KOPT-K1 (cell line): ENCODE data around the gene FNDC11.
A peak's percentile ranks its signal among the peaks of the same experiment; 100 is the strongest.

ENCODE experiments used
- H3K27ac ChIP-seq: fragments of 200-600 bp; sonication (generic); 2 replicates; pipeline ENCODE4 v1.5.1; 2016; ENCODE audit warnings: antibody characterized with exemption, mild to moderate bottlenecking, low read depth, low read length; ENCODE audit not compliant: poor library complexity, severe bottlenecking
- H3K36me3 ChIP-seq: fragments of 200-600 bp; sonication (generic); 2 replicates; pipeline ENCODE4 v1.5.1; 2017; ENCODE audit warnings: antibody characterized with exemption, mild to moderate bottlenecking, low read length, moderate library complexity; ENCODE audit not compliant: insufficient read depth
- H3K9me3 ChIP-seq: fragments of 200-600 bp; sonication (generic); 2 replicates; pipeline ENCODE4 v1.5.1; 2017; ENCODE audit warnings: antibody characterized with exemption, low read length, mild to moderate bottlenecking; ENCODE audit not compliant: insufficient read depth, poor library complexity, severe bottlenecking

The FNDC11 gene

GRCh38 chr20:63520504-63520933 is 33.4 kb upstream of the FNDC11 start, which contains the start of gene PPDPF:
Gene PPDPF, plus strand, starts transcription at chr20:63520765. Its CDS starts 544 bp downstream, at chr20:63521309.
- Histone ChIP-seq H3K36me3 (no peaks in the 10 kb centered on the region; the same call in 1 of the 2 replicates), H3K27ac (peak within 1 kb of the TSS; percentile 48), H3K9me3 (no peaks in the 10 kb centered on the region)

- H3K27ac ChIP-seq = peak overlapping the region; percentile 48
- no peaks in the 10 kb centered on the region; the same call in 1 of the 2 replicates for H3K36me3 ChIP-seq
- no peaks in the 10 kb centered on the region for H3K9me3 ChIP-seq
These were observed 32.9 kb upstream of the FNDC11 start for GRCh38 chr20:63520934-63521601.

GRCh38 chr20:63521602-63522001 is 32.4 kb upstream of the FNDC11 start:
- no peaks in the 10 kb centered on the region; the same call in 1 of the 2 replicates for H3K36me3 ChIP-seq
- H3K27ac ChIP-seq = no peak overlapping the region

GRCh38 chr20:63522091-63522868 is 31.7 kb upstream of the FNDC11 start:
- H3K36me3 ChIP-seq = no peaks in the 10 kb centered on the region; the same call in 1 of the 2 replicates
- H3K27ac ChIP-seq = no peak overlapping the region

More at GRCh38 chr20:63521602-63522001, 32.4 kb upstream of the FNDC11 start:
- H3K9me3 ChIP-seq = no peaks in the 10 kb centered on the region

GRCh38 chr20:63522981-63523611 is 30.9 kb upstream of the FNDC11 start:
- Histone ChIP-seq H3K9me3 (no peaks in the 10 kb centered on the region), H3K27ac (no peak overlapping the region), H3K36me3 (no peaks in the 10 kb centered on the region; the same call in 1 of the 2 replicates)

More at GRCh38 chr20:63522091-63522868, 31.7 kb upstream of the FNDC11 start:
- H3K9me3 ChIP-seq = no peaks in the 10 kb centered on the region

GRCh38 chr20:63525185-63525584 is 28.8 kb upstream of the FNDC11 start:
- Histone ChIP-seq H3K9me3 (no peaks in the 10 kb centered on the region), H3K27ac (no peak overlapping the region), H3K36me3 (no peaks in the 10 kb centered on the region; the same call in 1 of the 2 replicates)

- H3K27ac ChIP-seq = no peak overlapping the region
These were observed 28.0 kb upstream of the FNDC11 start for GRCh38 chr20:63525971-63526370.

GRCh38 chr20:63527184-63527583 is 26.8 kb upstream of the FNDC11 start:
- Histone ChIP-seq H3K9me3 (no peaks in the 10 kb centered on the region), H3K36me3 (no peaks in the 10 kb centered on the region; the same call in 1 of the 2 replicates), H3K27ac (no peak overlapping the region)

More at GRCh38 chr20:63525971-63526370, 28.0 kb upstream of the FNDC11 start:
- no peaks in the 10 kb centered on the region; the same call in 1 of the 2 replicates for H3K36me3 ChIP-seq
- no peaks in the 10 kb centered on the region for H3K9me3 ChIP-seq

GRCh38 chr20:63529180-63529860 is 24.6 kb upstream of the FNDC11 start:
- no peak overlapping the region for H3K27ac ChIP-seq
- H3K36me3 ChIP-seq = no peaks in the 10 kb centered on the region
- H3K9me3 ChIP-seq = no peaks in the 10 kb centered on the region

- no peaks in the 10 kb centered on the region for H3K9me3 ChIP-seq
- H3K27ac ChIP-seq = no peak overlapping the region
- no peaks in the 10 kb centered on the region for H3K36me3 ChIP-seq
These were observed 23.8 kb upstream of the FNDC11 start for GRCh38 chr20:63529861-63530787.

- H3K36me3 ChIP-seq = no peaks in the 10 kb centered on the region
- no peak overlapping the region for H3K27ac ChIP-seq
- no peaks in the 10 kb centered on the region for H3K9me3 ChIP-seq
These were observed 23.2 kb upstream of the FNDC11 start for GRCh38 chr20:63530788-63531160.

- no peaks in the 10 kb centered on the region for H3K9me3 ChIP-seq
- no peak overlapping the region for H3K27ac ChIP-seq
- H3K36me3 ChIP-seq = no peaks in the 10 kb centered on the region
These were observed 22.1 kb upstream of the FNDC11 start for GRCh38 chr20:63531686-63532448.

GRCh38 chr20:63532449-63532971 is 21.4 kb upstream of the FNDC11 start:
- no peak overlapping the region for H3K27ac ChIP-seq
- H3K36me3 ChIP-seq = no peaks in the 10 kb centered on the region
- H3K9me3 ChIP-seq = no peaks in the 10 kb centered on the region
